Subcutaneous adipose tissue (tissue), 4 donors: ENCODE data around the gene CYP2B6. TPM values are rescaled to one million over a fixed set of nuclear protein-coding genes. Genes with fewer than 3 reads are reported as not detected.

Experiments used
- total RNA-seq, 4 donors: library from RNA; depleted of rRNA; stranded (reverse); fragments of >200 nt; gene quantifications; one replicate each; pipeline ENCODE4 v1.1.0, GENCODE V29; 2016
- TF ChIP-seq, protein P1 (sequence below): fragments of 450-650 bp; IDR thresholded peaks from one replicate; pipeline ENCODE4 v1.5.1; 2016; ENCODE audit warnings: low read depth, mild to moderate bottlenecking, control low read depth, antibody characterized with exemption, moderate library complexity

Gene CYP2B6
- total RNA-seq = not detected

DNA sequence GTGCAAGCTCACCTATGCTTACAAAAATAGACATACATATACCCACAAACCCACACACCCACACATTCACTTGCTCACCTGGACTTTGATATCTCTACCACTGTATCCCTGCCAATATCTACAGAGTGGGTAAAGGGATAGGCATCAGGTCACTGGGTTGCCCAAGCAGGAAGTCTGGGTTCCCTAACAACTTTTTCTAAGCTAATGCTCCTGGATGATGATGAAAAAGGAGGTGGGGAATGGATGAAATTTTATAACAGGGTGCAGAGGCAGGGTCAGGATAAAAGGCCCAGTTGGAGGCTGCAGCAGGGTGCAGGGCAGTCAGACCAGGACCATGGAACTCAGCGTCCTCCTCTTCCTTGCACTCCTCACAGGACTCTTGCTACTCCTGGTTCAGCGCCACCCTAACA lies at the start of gene CYP2B6:
Gene CYP2B6, plus strand, starts transcription at position 311 of the 410 bp plus-strand sequence. Its CDS starts 24 bp downstream, at position 335.
- TF ChIP-seq, protein P1, sequence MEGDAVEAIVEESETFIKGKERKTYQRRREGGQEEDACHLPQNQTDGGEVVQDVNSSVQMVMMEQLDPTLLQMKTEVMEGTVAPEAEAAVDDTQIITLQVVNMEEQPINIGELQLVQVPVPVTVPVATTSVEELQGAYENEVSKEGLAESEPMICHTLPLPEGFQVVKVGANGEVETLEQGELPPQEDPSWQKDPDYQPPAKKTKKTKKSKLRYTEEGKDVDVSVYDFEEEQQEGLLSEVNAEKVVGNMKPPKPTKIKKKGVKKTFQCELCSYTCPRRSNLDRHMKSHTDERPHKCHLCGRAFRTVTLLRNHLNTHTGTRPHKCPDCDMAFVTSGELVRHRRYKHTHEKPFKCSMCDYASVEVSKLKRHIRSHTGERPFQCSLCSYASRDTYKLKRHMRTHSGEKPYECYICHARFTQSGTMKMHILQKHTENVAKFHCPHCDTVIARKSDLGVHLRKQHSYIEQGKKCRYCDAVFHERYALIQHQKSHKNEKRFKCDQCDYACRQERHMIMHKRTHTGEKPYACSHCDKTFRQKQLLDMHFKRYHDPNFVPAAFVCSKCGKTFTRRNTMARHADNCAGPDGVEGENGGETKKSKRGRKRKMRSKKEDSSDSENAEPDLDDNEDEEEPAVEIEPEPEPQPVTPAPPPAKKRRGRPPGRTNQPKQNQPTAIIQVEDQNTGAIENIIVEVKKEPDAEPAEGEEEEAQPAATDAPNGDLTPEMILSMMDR = no peak

DNA sequence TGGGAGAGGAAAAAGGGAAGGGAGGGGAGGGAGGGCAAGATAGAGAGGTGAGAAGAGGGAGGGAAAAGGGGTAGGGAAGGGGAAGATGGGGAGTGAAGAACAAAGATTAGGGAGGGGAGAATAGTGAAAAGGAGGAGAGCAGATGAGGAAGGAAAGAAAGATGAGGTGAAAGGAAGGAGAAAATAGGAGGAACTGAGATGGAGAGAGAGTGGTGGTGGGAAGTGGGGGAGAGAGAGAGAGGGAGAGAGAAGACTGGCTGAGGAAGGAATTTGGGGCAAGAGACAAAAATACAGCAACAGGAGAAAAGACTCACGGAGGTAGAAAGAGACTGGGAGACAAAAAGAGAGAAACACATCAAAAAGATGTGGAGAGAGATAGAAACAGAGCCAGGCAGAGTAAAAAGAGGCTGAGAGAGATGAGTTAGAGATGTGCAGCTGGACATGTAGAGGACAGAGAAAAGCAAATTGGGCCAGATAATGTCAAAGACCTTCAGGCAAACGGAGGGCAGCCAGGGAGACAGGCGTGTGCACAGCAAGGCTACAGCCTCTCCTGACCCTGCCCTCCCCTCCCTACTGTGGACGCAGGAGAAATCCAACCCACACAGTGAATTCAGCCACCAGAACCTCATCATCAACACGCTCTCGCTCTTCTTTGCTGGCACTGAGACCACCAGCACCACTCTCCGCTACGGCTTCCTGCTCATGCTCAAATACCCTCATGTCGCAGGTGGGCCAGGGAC lies 49.4 kb upstream of the CYP2B6 start:
- TF ChIP-seq, protein P1 = no peak

DNA sequence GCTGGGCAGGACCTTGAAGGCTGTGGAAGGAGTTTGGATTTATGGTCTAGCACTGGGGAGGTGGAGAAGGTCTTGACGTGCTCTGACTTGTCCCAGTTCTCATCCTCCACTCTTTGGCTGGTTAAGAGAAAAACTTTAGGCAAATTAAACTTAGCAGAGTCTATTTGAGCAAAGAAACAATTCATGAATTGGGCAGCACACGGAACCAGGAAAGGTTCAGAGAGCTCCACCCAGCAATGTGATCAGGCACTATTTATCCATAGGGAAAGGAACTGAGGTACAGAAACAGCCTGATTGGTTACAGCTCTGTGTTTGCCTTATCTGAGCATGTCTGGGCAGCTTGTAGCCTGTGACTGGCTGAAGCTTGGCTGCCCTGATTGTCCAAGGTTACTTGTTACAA lies 45.4 kb upstream of the CYP2B6 start:
- TF ChIP-seq, protein P1 = no peak

DNA sequence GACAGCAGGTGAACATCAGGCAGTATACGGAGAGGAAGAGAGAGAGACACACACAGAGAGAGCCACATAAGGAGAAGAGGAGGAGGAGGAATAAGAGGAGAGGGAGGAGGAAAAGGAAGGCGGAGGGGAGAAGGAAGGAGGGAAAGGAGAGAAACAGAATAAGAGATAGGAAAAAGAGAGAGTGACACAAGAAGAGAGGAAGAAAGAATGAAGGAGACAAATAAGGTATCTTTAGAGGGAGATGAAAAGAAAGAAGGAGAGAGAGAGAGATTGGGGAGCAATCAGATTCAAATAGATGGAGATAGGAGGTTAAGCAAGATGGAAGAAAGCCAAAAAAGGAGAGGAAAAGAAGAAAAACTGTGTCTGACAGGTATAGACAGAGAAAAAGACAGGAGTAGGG lies 44.0 kb upstream of the CYP2B6 start:
- TF ChIP-seq, protein P1 = no peak

DNA sequence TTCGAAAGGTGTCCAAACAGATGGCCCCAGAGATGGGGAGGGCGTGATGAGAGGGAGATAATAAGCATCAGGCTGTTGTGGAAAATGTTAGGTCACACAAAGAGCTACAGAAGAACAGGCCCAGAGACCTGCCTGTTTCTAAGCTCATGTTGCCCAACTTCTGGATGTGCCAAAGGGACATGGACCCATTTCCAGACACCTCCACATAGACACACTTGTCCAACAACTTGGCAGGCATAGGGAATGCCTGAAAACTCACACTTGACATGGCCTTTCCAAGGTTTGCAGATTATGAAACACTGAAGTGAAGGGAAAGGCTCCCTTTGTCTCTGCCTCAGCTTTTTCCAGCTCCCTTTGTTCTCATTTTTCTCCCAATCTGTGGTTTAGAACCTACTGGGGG lies 43.5 kb upstream of the CYP2B6 start:
- TF ChIP-seq, protein P1 = no peak

DNA sequence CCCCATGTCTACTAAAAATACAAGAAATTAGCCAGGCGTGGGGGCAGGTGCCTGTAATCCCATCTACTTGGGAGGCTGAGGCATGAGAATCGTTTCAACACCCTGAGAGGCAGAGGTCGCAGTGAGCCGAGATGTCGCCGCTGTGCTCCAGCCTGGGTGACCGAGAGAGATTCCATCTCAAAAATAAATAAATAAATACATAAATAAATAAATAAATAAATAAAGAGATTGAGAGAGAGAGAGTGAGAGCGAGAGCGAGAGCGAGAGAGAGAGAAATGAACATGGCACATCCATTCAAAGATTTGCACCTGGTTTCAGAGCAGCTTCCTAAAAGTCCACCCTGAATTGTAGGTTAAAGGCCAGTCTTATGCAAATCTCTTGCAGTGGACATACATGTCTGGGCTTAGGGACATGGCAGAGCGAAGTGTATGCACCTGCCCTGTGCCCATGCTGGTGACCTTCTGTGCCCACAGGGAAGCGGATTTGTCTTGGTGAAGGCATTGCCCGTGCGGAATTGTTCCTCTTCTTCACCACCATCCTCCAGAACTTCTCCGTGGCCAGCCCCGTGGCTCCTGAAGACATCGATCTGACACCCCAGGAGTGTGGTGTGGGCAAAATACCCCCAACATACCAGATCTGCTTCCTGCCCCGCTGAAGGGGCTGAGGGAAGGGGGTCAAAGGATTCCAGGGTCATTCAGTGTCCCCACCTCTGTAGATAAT lies 42.3 kb upstream of the CYP2B6 start:
- TF ChIP-seq, protein P1 = no peak

DNA sequence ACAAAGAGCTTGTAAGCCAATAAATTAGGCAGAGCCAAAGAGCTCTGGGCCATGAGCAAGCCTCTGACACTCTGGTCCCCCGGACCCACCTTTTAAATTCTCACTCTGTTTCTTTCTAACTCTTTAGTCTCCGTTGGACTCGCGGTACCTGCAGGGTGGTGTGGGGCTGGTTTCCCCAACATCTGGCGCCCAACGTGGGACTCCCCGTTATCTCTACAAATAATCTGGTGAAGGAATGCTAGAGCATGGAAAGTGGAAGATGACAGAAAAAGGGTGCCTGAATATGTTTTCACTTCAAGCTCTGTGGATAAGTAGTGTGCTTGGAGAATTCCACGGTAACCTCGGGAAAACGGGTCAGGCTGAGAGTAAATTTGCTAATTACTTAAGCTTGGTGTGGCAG lies 36.5 kb upstream of the CYP2B6 start:
- TF ChIP-seq, protein P1 = no peak
